ENCODE results near the gene NARS2. TPM values are rescaled to one million over a fixed set of nuclear protein-coding genes. Genes with fewer than 3 reads are reported as not detected.

Gene NARS2
- total RNA-seq, 1 donor from 2014 or later, result 16.5 TPM

DNA sequence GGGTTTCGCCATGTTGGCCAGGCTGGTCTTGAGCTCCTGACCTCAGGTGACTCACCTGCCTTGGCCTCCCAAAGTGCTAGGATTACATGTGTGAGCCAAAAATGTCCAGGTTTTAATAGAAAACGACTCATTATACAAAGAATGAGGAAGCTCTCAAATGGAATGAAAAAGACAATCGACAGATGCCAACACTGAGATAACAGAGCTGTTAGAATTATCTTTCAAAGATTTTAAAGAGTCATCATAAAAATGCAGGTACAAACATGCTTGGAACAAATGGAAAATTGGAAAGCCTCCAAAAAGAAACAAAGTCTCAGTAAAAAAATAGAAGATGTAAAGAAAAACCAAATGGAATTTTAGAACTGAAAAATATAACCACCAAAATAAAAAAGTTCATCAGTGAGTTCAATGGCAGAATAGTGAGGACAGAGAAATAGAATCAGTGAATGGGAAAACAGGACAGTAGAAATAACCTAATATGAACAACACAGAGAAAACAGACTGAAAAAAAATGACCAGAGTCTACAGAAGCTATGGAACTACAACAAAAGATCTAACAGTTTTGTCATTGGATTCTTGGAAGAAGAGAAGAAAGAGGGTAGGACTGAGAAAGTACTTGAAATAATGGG lies 168.0 kb downstream of the NARS2 start:
- TF ChIP-seq, protein P1, sequence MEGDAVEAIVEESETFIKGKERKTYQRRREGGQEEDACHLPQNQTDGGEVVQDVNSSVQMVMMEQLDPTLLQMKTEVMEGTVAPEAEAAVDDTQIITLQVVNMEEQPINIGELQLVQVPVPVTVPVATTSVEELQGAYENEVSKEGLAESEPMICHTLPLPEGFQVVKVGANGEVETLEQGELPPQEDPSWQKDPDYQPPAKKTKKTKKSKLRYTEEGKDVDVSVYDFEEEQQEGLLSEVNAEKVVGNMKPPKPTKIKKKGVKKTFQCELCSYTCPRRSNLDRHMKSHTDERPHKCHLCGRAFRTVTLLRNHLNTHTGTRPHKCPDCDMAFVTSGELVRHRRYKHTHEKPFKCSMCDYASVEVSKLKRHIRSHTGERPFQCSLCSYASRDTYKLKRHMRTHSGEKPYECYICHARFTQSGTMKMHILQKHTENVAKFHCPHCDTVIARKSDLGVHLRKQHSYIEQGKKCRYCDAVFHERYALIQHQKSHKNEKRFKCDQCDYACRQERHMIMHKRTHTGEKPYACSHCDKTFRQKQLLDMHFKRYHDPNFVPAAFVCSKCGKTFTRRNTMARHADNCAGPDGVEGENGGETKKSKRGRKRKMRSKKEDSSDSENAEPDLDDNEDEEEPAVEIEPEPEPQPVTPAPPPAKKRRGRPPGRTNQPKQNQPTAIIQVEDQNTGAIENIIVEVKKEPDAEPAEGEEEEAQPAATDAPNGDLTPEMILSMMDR (IDR thresholded peaks at IDR 0.05), result no peak
- peak overlapping the region; percentile 33 for H3K27ac Mint-ChIP-seq
- H3K36me3 Mint-ChIP-seq (ENCODE audit: low read depth), result peaks cover 14% of the 10 kb centered on the region
- H3K4me3 Mint-ChIP-seq, result no peak overlapping the region
- ChIA-PET CTCF (interaction anchor here (0.8 to 1.2 kb wide), 3 partner anchors 9 to 158 kb away, joined by 3 read pairs; no protein-coding TSS in a partner anchor), POLR2A (interaction anchor here (0.6 kb wide), 2 partner anchors 7 to 9 kb away, joined by 3 to 6 read pairs; no protein-coding TSS in a partner anchor)
- DNase-seq (no peak), ATAC-seq (ENCODE audit: low read depth) (no peak)
- H3K4me1 Mint-ChIP-seq, result peaks cover 35% of the 10 kb centered on the region
- H3K27me3 Mint-ChIP-seq, result no peaks in the 10 kb centered on the region
- H3K9me3 Mint-ChIP-seq, result no peaks in the 10 kb centered on the region
- intact Hi-C loops (cut with micrococcal nuclease), result no loop called here

DNA sequence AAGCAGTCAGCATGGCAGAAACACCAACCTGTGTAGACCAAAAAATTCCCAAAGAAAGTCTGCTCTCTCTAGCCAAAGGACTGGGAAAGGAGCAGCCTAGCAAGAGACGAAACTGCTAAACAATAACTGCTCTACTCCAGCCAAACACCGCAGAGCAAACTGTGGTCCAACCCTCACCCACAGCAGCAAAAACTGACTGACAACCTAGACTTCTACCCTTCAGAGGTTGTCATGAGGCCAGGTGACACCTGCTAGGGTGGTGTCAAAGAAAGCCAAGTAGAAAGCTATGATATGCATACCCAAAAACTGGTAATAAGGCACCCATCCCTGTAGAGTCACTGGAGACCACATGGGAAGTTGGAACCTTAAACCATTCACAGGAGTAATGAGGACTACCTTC lies 168.9 kb downstream of the NARS2 start:
- ATAC-seq (ENCODE audit: low read depth) (no peak), DNase-seq (no peak)
- TF ChIP-seq, protein P1 (IDR thresholded peaks at IDR 0.05), result no peak
- no peak overlapping the region for H3K4me3 Mint-ChIP-seq
- no peaks in the 10 kb centered on the region for H3K9me3 Mint-ChIP-seq
- H3K27ac Mint-ChIP-seq, result no peak overlapping the region
- peaks cover 32% of the 10 kb centered on the region for H3K4me1 Mint-ChIP-seq
- CTCF ChIA-PET, result interaction anchor here (1.2 kb wide), 1 partner anchor 24 kb away, joined by 3 read pairs; no protein-coding TSS in a partner anchor
- H3K36me3 Mint-ChIP-seq (ENCODE audit: low read depth), result peaks cover 12% of the 10 kb centered on the region
- POLR2A ChIA-PET, result no interaction called here
- intact Hi-C loops (cut with micrococcal nuclease), result no loop called here
- no peaks in the 10 kb centered on the region for H3K27me3 Mint-ChIP-seq

- Mint-ChIP-seq H3K27ac (no peak overlapping the region), H3K27me3 (no peaks in the 10 kb centered on the region), H3K4me1 (peaks cover 33% of the 10 kb centered on the region), H3K9me3 (no peaks in the 10 kb centered on the region), H3K36me3 (ENCODE audit: low read depth) (peaks cover 8% of the 10 kb centered on the region), H3K4me3 (no peak overlapping the region)
- TF ChIP-seq, protein P1 (IDR thresholded peaks at IDR 0.05), result no peak
- ChIA-PET CTCF (no interaction called here), POLR2A (no interaction called here)
- intact Hi-C loops (cut with micrococcal nuclease), result no loop called here
- DNase-seq, result no peak
- no peak for ATAC-seq (ENCODE audit: low read depth)
Measured at GRCh38 chr11:78403781-78404180, 170.9 kb downstream of the NARS2 start.

DNA sequence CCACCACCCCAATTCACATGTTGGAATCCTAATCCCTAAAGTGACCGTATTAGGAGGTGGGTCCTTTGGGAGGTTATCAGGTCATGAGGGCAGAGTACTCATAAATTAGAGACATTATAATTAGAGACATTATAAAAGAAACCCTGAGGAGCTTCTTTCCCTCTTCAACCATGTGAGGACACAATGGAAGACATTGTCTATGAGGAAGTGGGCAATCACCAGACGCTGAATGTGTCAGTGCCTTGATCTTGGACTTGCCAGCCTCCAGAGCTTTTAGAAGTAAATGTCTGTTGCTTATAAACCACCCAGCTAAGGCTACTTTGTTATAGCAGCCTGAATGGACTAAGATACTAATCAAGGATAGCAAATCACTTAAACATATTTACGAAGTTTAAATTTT lies 171.8 kb downstream of the NARS2 start:
- CTCF ChIA-PET, result interaction anchor here (1.1 kb wide), 1 partner anchor 27 kb away, joined by 3 read pairs; no protein-coding TSS in a partner anchor
- ATAC-seq (ENCODE audit: low read depth) (no peak), DNase-seq (no peak)
- intact Hi-C loops (cut with micrococcal nuclease), result no loop called here
- no peak overlapping the region for H3K4me3 Mint-ChIP-seq
- no peaks in the 10 kb centered on the region for H3K9me3 Mint-ChIP-seq
- no peak overlapping the region for H3K27ac Mint-ChIP-seq
- TF ChIP-seq, protein P1 (IDR thresholded peaks at IDR 0.05), result no peak
- POLR2A ChIA-PET, result no interaction called here
- H3K36me3 Mint-ChIP-seq (ENCODE audit: low read depth), result peaks cover 6% of the 10 kb centered on the region
- H3K27me3 Mint-ChIP-seq, result no peaks in the 10 kb centered on the region
- peaks cover 28% of the 10 kb centered on the region for H3K4me1 Mint-ChIP-seq

DNA sequence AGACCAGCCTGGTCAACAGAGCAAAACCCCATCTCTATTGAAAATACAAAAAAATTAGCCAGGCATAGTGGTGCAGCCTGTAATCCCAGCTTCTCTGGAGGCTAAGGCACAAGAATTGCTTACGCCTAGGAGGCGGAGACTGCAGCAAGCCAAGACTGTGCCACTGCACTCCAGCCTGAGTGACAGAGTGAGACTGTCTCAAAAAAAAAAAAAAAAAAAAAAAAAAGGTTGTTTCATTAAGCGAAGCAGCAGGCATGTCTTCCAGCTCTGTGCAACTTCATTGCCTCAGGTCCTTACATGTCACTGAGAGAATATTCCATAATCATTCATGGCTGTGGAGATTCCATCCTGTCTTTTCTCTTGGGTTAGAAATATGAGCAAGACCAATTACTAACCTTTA lies 174.0 kb downstream of the NARS2 start:
- no peaks in the 10 kb centered on the region for H3K27me3 Mint-ChIP-seq
- H3K36me3 Mint-ChIP-seq (ENCODE audit: low read depth), result no peaks in the 10 kb centered on the region
- no peak overlapping the region for H3K4me3 Mint-ChIP-seq
- H3K4me1 Mint-ChIP-seq, result peaks cover 21% of the 10 kb centered on the region
- CTCF ChIA-PET, result interaction anchor here (1.1 to 1.3 kb wide), 2 partner anchors 15 to 172 kb away, joined by 3 to 4 read pairs; no protein-coding TSS in a partner anchor
- intact Hi-C loops (cut with micrococcal nuclease), result no loop called here
- DNase-seq, result no peak
- no peak overlapping the region for H3K27ac Mint-ChIP-seq
- TF ChIP-seq, protein P1 (IDR thresholded peaks at IDR 0.05), result no peak
- no peak for ATAC-seq (ENCODE audit: low read depth)
- POLR2A ChIA-PET, result no interaction called here
- H3K9me3 Mint-ChIP-seq, result no peaks in the 10 kb centered on the region

Measured in activated B cell treated with CpG ODN at 0.5 μM for 24 hours (primary cell).